GM12878 (cell line): ENCODE results near the gene BAG5. TPM values are rescaled to one million over a fixed set of nuclear protein-coding genes. Genes with fewer than 3 reads are reported as not detected.

ENCODE experiments used
- ATF2 ChIP-seq: IDR thresholded peaks from 2 replicates; pipeline ENCODE4 v1.6.1; 2012; ENCODE audit warnings: low read length, inconsistent platforms
- CEBPB ChIP-seq, 2 experiments: fragments of 150-350 bp in 1 of 2; IDR thresholded peaks; 2 replicates each; pipeline ENCODE4 v1.6.1; 2012 to 2014; ENCODE audit warnings: low read depth in 2 of 2, low read length in 2 of 2, borderline replicate concordance in 1 of 2, inconsistent platforms in 1 of 2
- CHD4 ChIP-seq: fragments of 200-600 bp; sonication (generic); IDR thresholded peaks from 2 replicates; pipeline ENCODE4 v1.6.1; 2016; ENCODE audit warnings: mild to moderate bottlenecking
- HDGF ChIP-seq: fragments of 450-650 bp; IDR thresholded peaks from 2 replicates; pipeline ENCODE4 v1.6.1; 2016; ENCODE audit warnings: antibody characterized with exemption
- IRF4 ChIP-seq: IDR thresholded peaks from 2 replicates; pipeline ENCODE4 v1.6.1; 2011; ENCODE audit warnings: low read depth, low read length
- MAX ChIP-seq: IDR thresholded peaks from 2 replicates; pipeline ENCODE4 v1.6.1; 2012; ENCODE audit warnings: low read depth, low read length, improper control_type of control experiment
- MEF2B ChIP-seq: fragments of 450-650 bp; IDR thresholded peaks from 2 replicates; pipeline ENCODE4 v1.6.1; 2018; ENCODE audit warnings: mild to moderate bottlenecking, moderate library complexity; ENCODE audit not compliant: partially characterized antibody, poor library complexity, severe bottlenecking
- MYC ChIP-seq: IDR thresholded peaks from 2 replicates; pipeline ENCODE4 v1.6.1; 2011; ENCODE audit warnings: mild to moderate bottlenecking, low read length, moderate library complexity, inconsistent platforms; ENCODE audit not compliant: insufficient read depth, insufficient replicate concordance, insufficient read length, severe bottlenecking
- NFIC ChIP-seq: IDR thresholded peaks from 2 replicates; pipeline ENCODE4 v1.6.1; 2012; ENCODE audit warnings: low read depth, mild to moderate bottlenecking, inconsistent platforms, low read length, moderate library complexity
- NRF1 ChIP-seq: conservative IDR thresholded peaks from 2 replicates; pipeline ENCODE4 v1.6.1; 2011; ENCODE audit warnings: mild to moderate bottlenecking, low read depth, low read length, improper control_type of control experiment
- RCOR1 ChIP-seq: conservative IDR thresholded peaks from 2 replicates; pipeline ENCODE4 v1.6.1; 2012; ENCODE audit warnings: low read depth, low read length, improper control_type of control experiment
- REST ChIP-seq: IDR thresholded peaks from 2 replicates; pipeline ENCODE4 v1.6.1; 2012; ENCODE audit warnings: mild to moderate bottlenecking, low read depth, low read length
- TCF12 ChIP-seq: IDR thresholded peaks from 2 replicates; pipeline ENCODE4 v1.6.1; 2011; ENCODE audit warnings: low read depth, mild to moderate bottlenecking, low read length
- YY1 ChIP-seq: IDR thresholded peaks from 2 replicates; pipeline ENCODE4 v1.6.1; 2011; ENCODE audit warnings: low read depth, mild to moderate bottlenecking, low read length
- polyA plus RNA-seq, 11 experiments: library from polyadenylated mRNA; depleted of rRNA in 4 of 11; unstranded in 6 of 11; stranded (reverse) in 5 of 11; fragments of >200 nt; fragmentation: Nextera tagmentation in 4 of 11; fragmentation: Illumina TruSeq in 1 of 11; extraction: Ambion mirVana in 4 of 11; extraction: Trizol in 1 of 11; gene quantifications; 1 replicate in 1 of 11; 2 replicates in 10 of 11; pipeline versions ENCODE4 v1.2.1 to v1.2.3, GENCODE V29; 2011 to 2016; ENCODE audit warnings: inconsistent platforms in 2 of 11, missing spikeins in 2 of 11, low read depth in 1 of 11
- total RNA-seq, 4 experiments: library from RNA; depleted of rRNA in 3 of 4; stranded (reverse); fragments of >200 nt in 3 of 4; fragmentation: Illumina TruSeq in 1 of 4; extraction: Trizol in 1 of 4; gene quantifications; 2 replicates each; pipeline versions ENCODE4 v1.2.1 to v1.2.3, GENCODE V29; 2013 to 2021
- TF ChIP-seq, protein P1 (sequence below): fragments of 150-350 bp; IDR thresholded peaks from 2 replicates; pipeline ENCODE4 v1.6.1; 2014; ENCODE audit warnings: mild to moderate bottlenecking, low read depth, low read length
- TF ChIP-seq, protein P2 (sequence below): fragments of 450-650 bp; IDR thresholded peaks from 2 replicates; pipeline ENCODE4 v1.6.1; 2017; ENCODE audit warnings: antibody characterized with exemption, mild to moderate bottlenecking, moderate library complexity

The BAG5 gene
- total and polyA plus RNA-seq, 10 of the 15 experiments (the other 5 are each of a cell fraction or from before 2014, with no cell fraction given), result 9.9 to 30.5 (median 20.1) TPM

DNA sequence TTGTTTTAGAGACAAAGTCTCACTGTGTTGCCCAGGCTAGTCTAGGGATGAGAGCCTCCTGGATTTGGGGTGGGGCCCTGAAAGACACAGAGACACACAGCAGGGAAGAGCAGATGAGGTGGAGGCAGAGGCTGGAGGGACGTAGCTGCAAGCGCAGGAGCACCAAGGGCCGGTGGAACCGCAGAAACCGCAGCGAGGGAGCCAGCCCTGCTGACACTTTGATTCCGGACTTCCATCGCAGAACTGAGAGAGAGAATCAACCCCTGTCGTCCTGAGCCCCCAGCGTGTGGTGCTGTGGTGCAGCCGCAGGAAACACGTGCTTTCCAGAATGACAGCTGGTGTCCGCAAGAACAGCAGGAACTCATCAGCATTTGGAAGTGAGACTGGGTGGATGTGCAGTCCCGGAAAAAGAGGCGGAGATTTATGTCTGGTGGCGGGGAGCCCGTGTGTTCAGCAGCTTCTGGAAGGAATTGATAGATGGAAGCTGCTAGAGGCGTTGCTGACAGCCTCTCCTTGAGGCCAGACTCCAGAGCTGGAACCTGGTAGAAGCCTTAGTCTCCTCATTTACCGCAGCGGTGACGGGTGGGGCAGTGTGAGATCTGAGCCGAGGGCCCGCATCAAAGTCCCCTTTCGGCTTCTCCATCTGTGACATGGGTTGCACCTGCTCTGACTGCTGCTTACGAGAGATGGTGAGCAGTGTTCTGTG, 44.7 kb upstream of the BAG5 start (continued):
- no peak for TF ChIP-seq CHD4
- peak; percentile 67; the same call in 1 of the 2 replicates for TF ChIP-seq NFIC
- peak; percentile 91 for TF ChIP-seq MAX
- no peak for TF ChIP-seq NRF1
- TF ChIP-seq IRF4, result 0 out of 2 replicates have a peak, but pooled peaks have one; percentile 14
- 0 out of 2 replicates have a peak, but pooled peaks have one; percentile 11 for TF ChIP-seq YY1
- TF ChIP-seq MYC, result no peak
- TF ChIP-seq CEBPB (IDR thresholded peaks at IDR 0.05; ENCODE audit: borderline replicate concordance in 1 of 2, low read depth in 2 of 2, low read length in 2 of 2), result no peak; a peak in 1 of 4 replicates
- TF ChIP-seq TCF12, result peak; percentile 98
- no peak for TF ChIP-seq ATF2
- TF ChIP-seq, protein P1, sequence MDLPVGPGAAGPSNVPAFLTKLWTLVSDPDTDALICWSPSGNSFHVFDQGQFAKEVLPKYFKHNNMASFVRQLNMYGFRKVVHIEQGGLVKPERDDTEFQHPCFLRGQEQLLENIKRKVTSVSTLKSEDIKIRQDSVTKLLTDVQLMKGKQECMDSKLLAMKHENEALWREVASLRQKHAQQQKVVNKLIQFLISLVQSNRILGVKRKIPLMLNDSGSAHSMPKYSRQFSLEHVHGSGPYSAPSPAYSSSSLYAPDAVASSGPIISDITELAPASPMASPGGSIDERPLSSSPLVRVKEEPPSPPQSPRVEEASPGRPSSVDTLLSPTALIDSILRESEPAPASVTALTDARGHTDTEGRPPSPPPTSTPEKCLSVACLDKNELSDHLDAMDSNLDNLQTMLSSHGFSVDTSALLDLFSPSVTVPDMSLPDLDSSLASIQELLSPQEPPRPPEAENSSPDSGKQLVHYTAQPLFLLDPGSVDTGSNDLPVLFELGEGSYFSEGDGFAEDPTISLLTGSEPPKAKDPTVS, result no peak
- no peak for TF ChIP-seq RCOR1
- TF ChIP-seq, protein P2, sequence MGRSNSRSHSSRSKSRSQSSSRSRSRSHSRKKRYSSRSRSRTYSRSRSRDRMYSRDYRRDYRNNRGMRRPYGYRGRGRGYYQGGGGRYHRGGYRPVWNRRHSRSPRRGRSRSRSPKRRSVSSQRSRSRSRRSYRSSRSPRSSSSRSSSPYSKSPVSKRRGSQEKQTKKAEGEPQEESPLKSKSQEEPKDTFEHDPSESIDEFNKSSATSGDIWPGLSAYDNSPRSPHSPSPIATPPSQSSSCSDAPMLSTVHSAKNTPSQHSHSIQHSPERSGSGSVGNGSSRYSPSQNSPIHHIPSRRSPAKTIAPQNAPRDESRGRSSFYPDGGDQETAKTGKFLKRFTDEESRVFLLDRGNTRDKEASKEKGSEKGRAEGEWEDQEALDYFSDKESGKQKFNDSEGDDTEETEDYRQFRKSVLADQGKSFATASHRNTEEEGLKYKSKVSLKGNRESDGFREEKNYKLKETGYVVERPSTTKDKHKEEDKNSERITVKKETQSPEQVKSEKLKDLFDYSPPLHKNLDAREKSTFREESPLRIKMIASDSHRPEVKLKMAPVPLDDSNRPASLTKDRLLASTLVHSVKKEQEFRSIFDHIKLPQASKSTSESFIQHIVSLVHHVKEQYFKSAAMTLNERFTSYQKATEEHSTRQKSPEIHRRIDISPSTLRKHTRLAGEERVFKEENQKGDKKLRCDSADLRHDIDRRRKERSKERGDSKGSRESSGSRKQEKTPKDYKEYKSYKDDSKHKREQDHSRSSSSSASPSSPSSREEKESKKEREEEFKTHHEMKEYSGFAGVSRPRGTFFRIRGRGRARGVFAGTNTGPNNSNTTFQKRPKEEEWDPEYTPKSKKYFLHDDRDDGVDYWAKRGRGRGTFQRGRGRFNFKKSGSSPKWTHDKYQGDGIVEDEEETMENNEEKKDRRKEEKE, result no peak
- TF ChIP-seq MEF2B, result no peak
- TF ChIP-seq HDGF, result no peak
- no peak for TF ChIP-seq REST
